Femur (tissue), 1 donor: ENCODE results near the gene RNF135.
A peak's percentile ranks its signal among the peaks of the same experiment; 100 is the strongest.
"Not testable (repeated sequence)": the region's sequence is repeated elsewhere in the genome, so short reads cannot be mapped to it uniquely, and the experiment has no call there.

Experiments
- DNase-seq: peaks from one replicate; pipeline ENCODE4 v3.0.0-alpha.2; 2017

RNF135 gene

GRCh38 chr17:30970831-30971567 lies at the start of gene RNF135:
TSS of gene RNF135 (plus strand) at chr17:30971039. CDS start at chr17:30971074, 35 bp downstream.
- DNase-seq, result peak; percentile 90

GRCh38 chr17:30921544-30922196 lies 49.2 kb upstream of the RNF135 start, which contains the start of gene ADAP2:
TSS of gene ADAP2 (plus strand) at chr17:30921945. CDS start at chr17:30922015, 70 bp downstream.
- DNase-seq, result peak; percentile 44

GRCh38 chr17:30922235-30923030 lies 48.4 kb upstream of the RNF135 start:
- no peak for DNase-seq

GRCh38 chr17:30924341-30924740 lies 46.5 kb upstream of the RNF135 start:
- no peak for DNase-seq

GRCh38 chr17:30926516-30926915 lies 44.3 kb upstream of the RNF135 start:
- no peak for DNase-seq

- no peak for DNase-seq
Observed at GRCh38 chr17:30927756-30928155, 43.1 kb upstream of the RNF135 start.

GRCh38 chr17:30928584-30928983 lies 42.3 kb upstream of the RNF135 start:
- DNase-seq, result no peak

GRCh38 chr17:30929081-30929633 lies 41.7 kb upstream of the RNF135 start:
- no peak for DNase-seq

GRCh38 chr17:30929861-30930260 lies 41.0 kb upstream of the RNF135 start:
- DNase-seq, result not testable (repeated sequence)

GRCh38 chr17:30930495-30930894 lies 40.3 kb upstream of the RNF135 start:
- DNase-seq, result no peak

GRCh38 chr17:30931582-30931981 lies 39.3 kb upstream of the RNF135 start:
- DNase-seq, result not testable (repeated sequence)

GRCh38 chr17:30933966-30934365 lies 36.9 kb upstream of the RNF135 start:
- DNase-seq, result no peak

GRCh38 chr17:30939051-30939689 lies 31.7 kb upstream of the RNF135 start:
- DNase-seq, result no peak

GRCh38 chr17:30942308-30943079 lies 28.3 kb upstream of the RNF135 start:
- DNase-seq, result no peak

- DNase-seq, result no peak
Observed at GRCh38 chr17:30947796-30948195, 23.0 kb upstream of the RNF135 start.

- no peak for DNase-seq
Observed at GRCh38 chr17:30950189-30950588, 20.6 kb upstream of the RNF135 start.

- peak; percentile 69 for DNase-seq
Observed at GRCh38 chr17:30950669-30951399, 20.0 kb upstream of the RNF135 start.

- no peak for DNase-seq
Observed at GRCh38 chr17:30952638-30953393, 18.0 kb upstream of the RNF135 start.

GRCh38 chr17:30954046-30954830 lies 16.6 kb upstream of the RNF135 start:
- no peak for DNase-seq
